H1 (cell line): ENCODE data around the gene KCNK4. TPM values are rescaled to one million over a fixed set of nuclear protein-coding genes. Genes with fewer than 3 reads are reported as not detected.

ENCODE experiments used
- CTCF ChIA-PET: fragments of 300-600 bp; sonication (Branson Sonifier 250); formaldehyde crosslinking; loops from one replicate; lab custom pipeline; 2021; ENCODE audit not compliant: partially characterized antibody; lab: Charles Lee
- POLR2A ChIA-PET: fragments of 300-600 bp; sonication (Branson Sonifier 250); formaldehyde crosslinking; loops from one replicate; lab custom pipeline; 2021; ENCODE audit warnings: inconsistent platforms; ENCODE audit not compliant: partially characterized antibody; lab: Charles Lee
- DNase-seq, 2 experiments: peaks; one replicate each; pipeline versions ENCODE4 v3.0.0 to v3.0.0-alpha.2; 2010 to 2022; ENCODE audit warnings: low spot score in 2 of 2, low read depth in 1 of 2, mixed read lengths in 1 of 2
- FAIRE-seq: peaks from 2 replicates; lab custom pipeline; 2011; peaks lifted over from hg19 to GRCh38; lab: Jason Lieb, UNC
- H2AFZ ChIP-seq: 2 replicates; pipeline ENCODE4 v1.8.1; 2012; ENCODE audit warnings: low read length, inconsistent platforms
- H2AK5ac ChIP-seq: 2 replicates; pipeline ENCODE4 v1.6.1; 2013; ENCODE audit warnings: low read depth, low read length
- H2BK120ac ChIP-seq: replicated peaks from 2 replicates; pipeline ENCODE3; 2013; ENCODE audit warnings: low read depth, low read length, inconsistent platforms
- H2BK12ac ChIP-seq: 2 replicates; pipeline ENCODE4 v1.6.1; 2013; ENCODE audit warnings: low read depth, low read length
- H2BK15ac ChIP-seq: 2 replicates; pipeline ENCODE4 v1.6.1; 2013; ENCODE audit warnings: low read length
- H2BK20ac ChIP-seq: 2 replicates; pipeline ENCODE4 v1.6.1; 2013; ENCODE audit warnings: low read length
- H2BK5ac ChIP-seq: 2 replicates; pipeline ENCODE4 v1.6.1; 2013; ENCODE audit warnings: low read depth, low read length
- H3K14ac ChIP-seq: 2 replicates; pipeline ENCODE4 v1.6.1; 2013; ENCODE audit warnings: inconsistent platforms; ENCODE audit not compliant: insufficient read length
- H3K18ac ChIP-seq: 2 replicates; pipeline ENCODE4 v1.6.1; 2013; ENCODE audit warnings: low read length; ENCODE audit errors: extremely low read depth
- H3K23ac ChIP-seq: 2 replicates; pipeline ENCODE4 v1.6.1; 2013; ENCODE audit warnings: inconsistent platforms; ENCODE audit not compliant: insufficient read length
- H3K23me2 ChIP-seq: 2 replicates; pipeline ENCODE4 v1.6.1; 2013; ENCODE audit warnings: low read depth, low read length
- H3K27ac ChIP-seq: 2 replicates; pipeline ENCODE4 v1.6.1; 2011; ENCODE audit warnings: low read depth, low read length, inconsistent platforms
- H3K27me3 ChIP-seq, 4 experiments: replicated peaks in 1 of 4; 1 replicate in 1 of 4; 2 replicates in 3 of 4; pipeline versions ENCODE4 v1.6.1 to v1.8.1; 2011 to 2013; ENCODE audit warnings: low read length in 3 of 4, mild to moderate bottlenecking in 3 of 4, inconsistent platforms in 2 of 4, mixed read lengths in 2 of 4, moderate library complexity in 1 of 4; ENCODE audit not compliant: control insufficient read depth in 3 of 4, insufficient read depth in 3 of 4; ENCODE audit errors: extremely low read depth in 1 of 4
- H3K36me3 ChIP-seq, 4 experiments: 2 replicates each; pipeline versions ENCODE4 v1.6.1 to v1.8.1; 2011 to 2013; ENCODE audit warnings: mild to moderate bottlenecking in 4 of 4, low read length in 3 of 4, moderate library complexity in 2 of 4, control low read depth in 1 of 4, inconsistent platforms in 1 of 4; ENCODE audit not compliant: insufficient read depth in 4 of 4, control insufficient read depth in 2 of 4
- H3K4ac ChIP-seq: replicated peaks from 2 replicates; pipeline ENCODE3; 2013; ENCODE audit warnings: low read length, low read depth, mixed read lengths, inconsistent platforms; ENCODE audit not compliant: insufficient read length
- H3K4me1 ChIP-seq, 4 experiments: replicated peaks in 1 of 4; 1 replicate in 1 of 4; 2 replicates in 3 of 4; pipeline versions ENCODE4 v1.6.1 to v1.8.1; 2011 to 2013; ENCODE audit warnings: low read length in 3 of 4, inconsistent platforms in 2 of 4, mixed read lengths in 1 of 4; ENCODE audit not compliant: insufficient read depth in 4 of 4, control insufficient read depth in 3 of 4
- H3K4me2 ChIP-seq, 2 experiments: 2 replicates each; pipeline versions ENCODE4 v1.6.1 to v1.8.1; 2011 to 2013; ENCODE audit warnings: low read depth in 2 of 2, low read length in 2 of 2, control low read depth in 1 of 2, inconsistent platforms in 1 of 2, mild to moderate bottlenecking in 1 of 2; ENCODE audit not compliant: insufficient read depth in 1 of 2
- H3K4me3 ChIP-seq, 4 experiments: fragments of 200-600, 300-600 bp in 1 of 4; sonication (generic), shearing (Covaris generic), sonication (Bioruptor Twin) in 1 of 4; 2 replicates each; pipeline versions ENCODE4 v1.5.1 to v1.8.1; 2011 to 2016; ENCODE audit warnings: low read length in 4 of 4, low read depth in 3 of 4, control low read depth in 2 of 4, inconsistent platforms in 2 of 4, mild to moderate bottlenecking in 2 of 4, mixed read lengths in 1 of 4, moderate library complexity in 1 of 4; ENCODE audit not compliant: insufficient read depth in 2 of 4; ENCODE audit errors: extremely low read depth in 1 of 4
- H3K56ac ChIP-seq: replicated peaks from 2 replicates; pipeline ENCODE3; 2013; ENCODE audit warnings: low read depth, mild to moderate bottlenecking, mixed read lengths, low read length, inconsistent platforms; ENCODE audit not compliant: insufficient read length
- H3K79me1 ChIP-seq: 2 replicates; pipeline ENCODE4 v1.6.1; 2013; ENCODE audit warnings: low read depth, low read length, control low read depth
- H3K79me2 ChIP-seq, 2 experiments: 2 replicates each; pipeline versions ENCODE4 v1.6.1 to v1.8.1; 2012 to 2013; ENCODE audit warnings: low read length in 2 of 2, mild to moderate bottlenecking in 2 of 2, inconsistent platforms in 1 of 2; ENCODE audit not compliant: insufficient read depth in 2 of 2, control insufficient read depth in 1 of 2
- H3K9ac ChIP-seq, 4 experiments: replicated peaks in 1 of 4; 1 replicate in 1 of 4; 2 replicates in 3 of 4; pipeline versions ENCODE4 v1.6.1 to v1.8.1; 2011 to 2013; ENCODE audit warnings: low read depth in 3 of 4, low read length in 3 of 4, control low read depth in 2 of 4, mild to moderate bottlenecking in 2 of 4, moderate library complexity in 2 of 4, inconsistent platforms in 1 of 4; ENCODE audit errors: extremely low read depth in 1 of 4
- H3K9me3 ChIP-seq, 2 experiments: 2 replicates each; pipeline versions ENCODE4 v1.6.1 to v1.8.1; 2012 to 2013; ENCODE audit warnings: mild to moderate bottlenecking in 2 of 2, moderate library complexity in 2 of 2, control low read depth in 1 of 2, inconsistent platforms in 1 of 2, low read depth in 1 of 2, low read length in 1 of 2, mixed read lengths in 1 of 2; ENCODE audit not compliant: insufficient read depth in 2 of 2
- H4K20me1 ChIP-seq, 2 experiments: replicated peaks in 1 of 2; 2 replicates each; pipeline versions ENCODE3 to v1.8.1; 2011 to 2013; ENCODE audit warnings: inconsistent platforms in 2 of 2, low read length in 2 of 2, mild to moderate bottlenecking in 1 of 2; ENCODE audit not compliant: insufficient read depth in 2 of 2, control insufficient read depth in 1 of 2
- H4K5ac ChIP-seq: 2 replicates; pipeline ENCODE4 v1.6.1; 2013; ENCODE audit warnings: low read length, low read depth, mixed read lengths, inconsistent platforms; ENCODE audit not compliant: insufficient read length
- H4K8ac ChIP-seq: 2 replicates; pipeline ENCODE4 v1.8.0; 2013; ENCODE audit warnings: mild to moderate bottlenecking, moderate library complexity, low read length, inconsistent platforms; ENCODE audit not compliant: insufficient read depth; ENCODE audit errors: extremely low read depth
- H4K91ac ChIP-seq: replicated peaks from 2 replicates; pipeline ENCODE3; 2013; ENCODE audit warnings: low read length, mixed read lengths, inconsistent platforms; ENCODE audit not compliant: insufficient read length
- CBX5 ChIP-seq: fragments of 300-800, 300-1000 bp; sonication (generic); IDR thresholded peaks from 2 replicates; pipeline ENCODE4 v1.7.1; 2016; ENCODE audit warnings: antibody characterized with exemption, low read length, low read depth
- CHD2 ChIP-seq: IDR thresholded peaks from 2 replicates; pipeline ENCODE4 v1.6.1; 2012; ENCODE audit warnings: low read length, improper control_type of control experiment
- CREB1 ChIP-seq: IDR thresholded peaks from 2 replicates; pipeline ENCODE4 v1.6.1; 2012; ENCODE audit warnings: inconsistent platforms
- WGBS, 2 experiments: shearing (Covaris generic) in 1 of 2; methylation state at CpG; one replicate each; pipeline versions ENCODE4 v1.1.6 to v1.1.7; 2013 to 2015; ENCODE audit warnings: low lambda C conversion rate in 2 of 2, mixed read lengths in 2 of 2, inconsistent platforms in 1 of 2, low coverage in 1 of 2, missing lambda C conversion rate in 1 of 2; ENCODE audit not compliant: insufficient replicate concordance in 2 of 2, insufficient coverage in 1 of 2, insufficient read length in 1 of 2; ENCODE audit errors: extremely low coverage in 1 of 2, missing lambda C conversion rate in 1 of 2; 5-methylcytosine and 5-hydroxymethylcytosine counted together
- polyA plus RNA-seq, 7 experiments: library from polyadenylated mRNA; depleted of rRNA in 3 of 7; stranded (reverse) in 5 of 7; unstranded in 2 of 7; fragments of >200 nt in 5 of 7; fragments of 200-250 nt in 2 of 7; gene quantifications; 1 replicate in 5 of 7; 2 replicates in 1 of 7; 4 replicates in 1 of 7; pipeline versions ENCODE4 v1.2.1 to v1.2.3, GENCODE V29; 2011 to 2013; ENCODE audit warnings: missing spikeins in 2 of 7, mixed read lengths in 2 of 7
- total RNA-seq: library from RNA; stranded (reverse); fragmentation: NEBNext Ultra II Directional; extraction: Animal tissue kit (Norgen Biotek cat#: 25700); gene quantifications from 2 replicates; pipeline ENCODE4 v1.2.1, GENCODE V29; 2021

Gene KCNK4
- total and polyA plus RNA-seq, 2 of the 8 experiments (the other 6 are each of a cell fraction or from before 2014, with no cell fraction given), result 0.19 TPM; not detected in 1

- TF ChIP-seq CHD2 (no peak), CREB1 (no peak), CBX5 (no peak)
- TF ChIP-seq, all 59 proteins: peak for 0
- POLR2A ChIA-PET, result interaction anchor here (0.8 to 7.1 kb wide), 9 partner anchors 8 to 39 kb away, joined by 3 to 101 read pairs (median 4); partner anchors contain the start of gene PPP1R14B
- CTCF ChIA-PET, result interaction anchor here (0.6 to 5.9 kb wide), 5 partner anchors 7 to 82 kb away, joined by 3 to 62 read pairs (median 7); no protein-coding TSS in a partner anchor
- DNase-seq (no peak), FAIRE-seq (no peak)
- no peaks in the 10 kb centered on the region for H3K79me1 ChIP-seq
- H3K23ac ChIP-seq, result no peak overlapping the region
- no peak overlapping the region for H2AK5ac ChIP-seq
- peaks cover 6 to 23% of the 10 kb centered on the region in 2 experiments for H4K20me1 ChIP-seq
- no peaks in the 10 kb centered on the region for H3K9me3 ChIP-seq
- H4K91ac ChIP-seq, result no peak overlapping the region
- no peak overlapping the region for H3K18ac ChIP-seq
- H3K4me2 ChIP-seq, result no peak overlapping the region
- H3K4me1 ChIP-seq, result no peaks in the 10 kb centered on the region; a peak in 3 of 7 replicates
- no peak overlapping the region for H3K27ac ChIP-seq
- no peak overlapping the region for H3K56ac ChIP-seq
- H3K79me2 ChIP-seq, result 0 out of 4 replicates have a peak, but pooled peaks cover 0 to 2% of the 10 kb centered on the region in 2 experiments
- H3K4me3 ChIP-seq, result no peak overlapping the region
- no peak overlapping the region for H4K8ac ChIP-seq
- no peak overlapping the region for H3K9ac ChIP-seq
- no peak overlapping the region for H2BK5ac ChIP-seq
- no peak overlapping the region for H2AFZ ChIP-seq
- no peak overlapping the region for H2BK12ac ChIP-seq
- H2BK15ac ChIP-seq, result no peak overlapping the region
- H2BK20ac ChIP-seq, result no peak overlapping the region
- H3K36me3 ChIP-seq, result peaks cover 21 to 86% (median 42%) of the 10 kb centered on the region in 4 experiments
- H3K4ac ChIP-seq, result no peak overlapping the region
- no peak overlapping the region for H2BK120ac ChIP-seq
- no peaks in the 10 kb centered on the region for H3K27me3 ChIP-seq
- no peak overlapping the region for H4K5ac ChIP-seq
- H3K23me2 ChIP-seq, result no peaks in the 10 kb centered on the region
- no peak overlapping the region for H3K14ac ChIP-seq
- 100% methylated on average over 6 of the region's 32 CpGs; no CpG with 5 or more reads in 1 of the 2 experiments for WGBS, 2 experiments
Observed at GRCh38 chr11:64258946-64259532, 32.1 kb upstream of the KCNK4 start.
